GM19372 (cell line): ENCODE results near the gene KDM4C.
"Not testable (repeated sequence)": the region's sequence is repeated elsewhere in the genome, so short reads cannot be mapped to it uniquely, and the experiment has no call there.

Experiments used
- ATAC-seq: cut with Tn5 transposase; IDR thresholded peaks from one replicate; pipeline ENCODE4 v1.9.1; 2021; ENCODE audit warnings: mild to moderate bottlenecking, low read depth, moderate library complexity; ENCODE audit not compliant: unreplicated experiment

KDM4C gene

DNA sequence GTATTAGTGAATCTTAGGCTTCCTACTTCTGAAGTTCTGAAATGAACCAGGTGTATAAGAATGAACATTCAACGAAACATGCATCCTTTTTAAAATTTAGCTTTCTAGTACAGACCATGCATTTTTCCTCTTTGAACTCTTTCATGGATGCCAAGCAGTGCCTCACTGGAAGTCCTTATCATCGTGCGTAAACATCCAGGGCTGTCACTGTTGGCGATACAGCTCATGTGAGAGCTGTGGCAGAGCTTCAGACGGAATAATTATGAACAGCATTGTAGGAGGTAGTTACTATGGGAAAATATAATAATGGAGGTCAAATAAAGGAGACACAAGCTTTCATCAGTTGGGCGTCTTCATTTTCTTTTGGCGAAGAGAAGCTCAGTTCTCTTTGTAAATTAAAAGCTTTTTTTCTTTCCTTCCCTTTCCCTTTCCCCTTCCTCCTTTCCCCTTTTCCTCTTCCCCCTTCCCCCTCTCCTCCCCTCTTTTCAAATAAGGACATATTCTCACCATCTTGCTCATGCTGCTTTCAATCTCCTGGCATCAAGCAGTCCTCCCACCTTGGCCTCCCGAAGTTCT, 167.3 kb downstream of the KDM4C start:
- ATAC-seq, result no peak

- no peak for ATAC-seq
These were observed 168.1 kb downstream of the KDM4C start for GRCh38 chr9:6925836-6926235.

- ATAC-seq, result no peak
These were observed 168.7 kb downstream of the KDM4C start for GRCh38 chr9:6926436-6926835.

DNA sequence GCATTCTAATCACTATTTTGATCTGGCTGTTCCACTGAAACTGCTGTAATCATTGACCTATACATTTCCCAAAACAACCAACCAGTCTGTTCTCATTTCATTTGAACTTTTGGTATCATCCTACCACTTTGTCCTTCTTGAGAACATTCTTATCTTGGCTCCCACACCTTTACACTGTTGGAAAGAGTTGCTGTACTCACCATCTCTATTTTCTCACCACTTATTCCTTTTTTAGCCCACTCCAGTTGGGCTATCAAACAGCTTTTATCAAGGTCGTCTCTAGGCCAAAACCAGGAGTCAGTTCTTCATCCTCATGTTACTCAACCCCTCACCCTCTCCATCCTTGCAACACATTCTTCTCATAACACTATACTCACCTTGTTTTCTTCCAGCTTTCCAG, 170.1 kb downstream of the KDM4C start:
- ATAC-seq, result no peak

DNA sequence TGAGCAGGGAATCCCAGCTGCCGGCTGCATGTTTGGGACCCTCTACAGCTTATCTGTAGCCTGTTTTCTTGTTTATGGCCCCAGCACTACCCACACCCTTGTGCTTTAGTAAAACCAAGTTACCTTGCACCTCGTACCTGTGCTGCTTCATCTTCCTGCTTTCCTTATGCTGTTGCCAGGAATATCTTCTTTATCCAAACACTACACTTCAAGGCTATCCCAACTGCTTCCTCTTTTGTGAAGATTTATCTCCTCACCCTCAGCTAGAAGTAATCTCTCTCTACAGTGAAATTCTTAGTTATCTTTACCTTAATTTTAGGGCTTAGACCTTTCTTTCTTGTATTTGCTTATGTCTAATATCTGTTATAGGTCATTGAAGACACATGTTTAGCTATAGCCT, 171.1 kb downstream of the KDM4C start:
- no peak for ATAC-seq

DNA sequence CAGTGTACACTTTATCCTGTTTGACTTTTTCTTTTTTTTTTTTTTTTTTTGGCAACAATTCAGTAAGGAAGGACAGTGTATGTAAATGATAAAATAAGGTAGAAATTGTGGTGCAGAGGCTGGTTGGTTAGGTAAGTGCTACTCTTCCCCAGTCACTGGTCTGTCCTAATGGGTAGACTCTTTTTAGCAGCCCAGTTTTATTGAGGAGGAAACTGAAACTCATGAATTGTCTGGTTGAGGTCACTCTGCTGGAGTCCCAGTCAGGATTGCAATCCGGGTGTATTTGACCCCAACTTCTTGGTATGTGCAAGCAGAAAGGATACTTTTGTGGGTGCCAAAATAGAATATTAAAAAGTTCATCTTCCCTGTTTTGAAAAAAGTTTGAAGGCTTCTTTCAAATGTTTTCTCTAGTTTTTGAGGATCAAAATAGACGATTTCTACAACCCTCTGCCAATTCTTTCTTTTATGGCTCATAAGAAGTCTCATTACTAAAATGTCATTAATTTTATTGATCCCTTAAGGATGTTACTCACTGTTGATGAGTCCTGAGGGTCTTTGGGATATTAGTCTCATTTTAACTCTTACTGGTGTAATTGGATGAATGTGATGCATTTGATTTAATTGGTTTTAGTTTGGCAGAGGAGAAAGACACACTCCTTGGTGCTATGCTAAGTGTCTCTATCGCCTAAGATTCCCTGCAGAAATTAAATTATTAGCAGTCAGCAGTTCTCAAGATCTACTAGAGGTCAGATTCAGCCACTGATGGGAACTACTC, 171.9 kb downstream of the KDM4C start:
- ATAC-seq, result no peak

DNA sequence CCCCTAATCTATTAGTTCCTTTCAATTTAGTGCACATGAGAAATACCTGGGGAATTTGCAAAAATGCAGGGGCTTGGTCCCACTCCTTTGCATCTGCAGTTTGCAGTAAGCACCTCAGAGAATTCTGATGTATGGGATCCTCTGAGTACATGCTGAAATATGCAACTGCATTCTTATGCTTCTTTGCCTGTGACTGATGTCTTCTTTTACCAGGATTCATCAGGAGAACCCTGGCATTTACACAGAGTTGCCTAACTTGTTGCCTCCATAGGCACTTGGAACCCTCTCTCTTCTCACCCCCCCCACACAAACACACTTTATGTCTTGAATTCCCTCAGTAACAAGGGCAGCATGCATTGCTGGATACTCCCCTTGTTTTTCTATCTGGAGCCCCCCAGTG, 173.1 kb downstream of the KDM4C start:
- no peak for ATAC-seq

- no peak for ATAC-seq
These were observed 174.1 kb downstream of the KDM4C start for GRCh38 chr9:6931913-6932312.

DNA sequence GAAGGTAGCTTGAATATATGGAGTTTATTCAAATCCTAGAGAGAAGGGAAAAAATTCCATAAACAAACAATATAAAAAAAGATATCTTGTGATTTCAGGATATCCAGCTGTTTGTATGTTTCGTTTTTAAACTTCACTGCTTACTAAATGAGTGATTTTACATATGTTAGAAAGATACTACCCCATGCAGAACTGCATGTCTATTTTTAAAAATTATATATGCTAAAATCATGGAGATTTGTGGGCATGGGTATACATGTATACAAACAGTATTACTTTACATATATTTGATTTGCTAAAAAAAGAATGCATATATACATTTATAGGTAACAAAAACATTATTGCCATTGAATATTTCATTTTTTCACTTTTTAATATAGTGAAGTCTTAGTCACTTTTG, 178.3 kb downstream of the KDM4C start:
- no peak for ATAC-seq

GRCh38 chr9:6937209-6937608, 179.4 kb downstream of the KDM4C start:
- no peak for ATAC-seq

GRCh38 chr9:6938447-6938846, 180.7 kb downstream of the KDM4C start:
- no peak for ATAC-seq

DNA sequence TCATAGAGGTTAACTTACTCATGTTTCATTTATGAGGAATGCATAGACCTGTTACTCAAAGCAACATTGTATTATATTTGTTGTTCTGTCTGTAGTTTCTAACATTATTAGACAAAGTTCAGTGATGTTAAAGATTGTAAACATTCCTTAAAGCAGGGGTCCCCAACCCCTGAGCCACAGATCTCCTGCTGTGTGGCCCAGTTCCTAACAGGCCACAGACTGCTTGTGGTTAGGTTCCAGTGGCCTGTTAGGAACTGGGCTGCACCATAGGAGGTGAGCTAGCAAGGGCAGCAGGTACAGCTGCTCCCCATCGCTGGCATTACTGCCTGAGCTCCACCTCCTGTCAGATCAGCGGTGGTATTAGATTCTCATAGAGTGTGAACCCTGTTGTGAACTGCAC, 181.1 kb downstream of the KDM4C start:
- no peak for ATAC-seq

- no peak for ATAC-seq
These were observed 183.7 kb downstream of the KDM4C start for GRCh38 chr9:6941501-6941900.

DNA sequence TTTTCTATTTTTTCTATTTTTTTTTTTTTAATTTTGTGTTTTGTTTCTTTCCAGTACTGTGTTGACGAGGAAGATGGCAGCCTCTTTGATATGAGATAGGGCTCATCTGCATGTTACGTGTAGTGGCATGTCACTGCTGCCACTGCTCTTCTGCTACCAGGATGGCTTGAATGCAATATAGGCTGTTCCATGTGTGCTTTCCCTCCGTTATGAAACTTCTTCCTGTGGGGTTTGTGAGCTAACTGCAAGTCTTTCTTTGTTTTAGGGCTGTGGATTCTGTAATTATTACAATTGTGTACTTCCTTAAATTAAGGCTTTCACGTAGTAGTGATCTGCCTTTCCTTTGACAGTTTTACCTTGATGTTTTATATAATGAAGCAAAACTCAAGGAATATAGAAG, 184.6 kb downstream of the KDM4C start:
- no peak for ATAC-seq

DNA sequence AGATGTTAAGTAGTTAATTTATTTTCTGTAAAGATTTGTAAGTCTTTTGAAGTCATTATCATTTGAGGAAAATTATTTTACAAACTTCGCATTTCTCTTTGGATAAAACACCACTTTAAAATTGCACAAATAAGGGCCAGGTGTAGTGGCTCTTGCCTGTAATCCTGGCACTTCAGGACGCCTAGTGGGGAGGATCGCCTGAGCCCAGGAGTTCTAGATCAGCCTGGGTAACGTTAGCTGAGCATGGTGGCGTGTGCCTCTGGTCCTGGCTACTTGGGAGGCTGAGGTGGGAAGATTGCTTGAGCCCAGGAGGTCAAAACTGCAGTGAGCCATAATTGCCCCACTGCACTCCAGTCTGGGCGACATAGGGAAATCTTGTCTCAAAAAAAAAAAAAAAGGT, 185.5 kb downstream of the KDM4C start:
- no peak for ATAC-seq

DNA sequence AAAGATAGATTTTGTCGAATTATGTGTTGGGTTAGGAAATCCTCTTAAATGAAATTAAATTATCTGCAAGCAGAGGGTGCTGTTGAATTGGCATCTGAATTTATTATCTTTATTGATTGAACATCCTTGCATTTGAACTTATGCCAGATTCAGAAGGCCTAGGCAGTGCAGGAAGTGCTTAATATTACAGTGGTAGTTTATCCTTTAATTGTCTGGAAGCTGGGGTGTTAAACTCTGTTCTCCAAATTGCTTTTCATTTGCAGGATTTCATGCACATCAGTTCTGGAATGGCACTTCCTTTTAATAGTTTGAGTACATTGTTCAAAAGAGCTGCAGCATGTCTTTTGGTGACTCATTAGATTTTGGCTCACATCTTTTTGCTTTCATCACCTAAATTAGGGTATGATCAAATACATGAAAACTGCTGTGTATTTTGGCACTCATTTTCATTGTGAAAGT, 186.3 kb downstream of the KDM4C start:
- ATAC-seq, result no peak

- no peak for ATAC-seq
These were observed 187.1 kb downstream of the KDM4C start for GRCh38 chr9:6944896-6945295.

GRCh38 chr9:6945816-6946215, 188.0 kb downstream of the KDM4C start:
- ATAC-seq, result no peak

DNA sequence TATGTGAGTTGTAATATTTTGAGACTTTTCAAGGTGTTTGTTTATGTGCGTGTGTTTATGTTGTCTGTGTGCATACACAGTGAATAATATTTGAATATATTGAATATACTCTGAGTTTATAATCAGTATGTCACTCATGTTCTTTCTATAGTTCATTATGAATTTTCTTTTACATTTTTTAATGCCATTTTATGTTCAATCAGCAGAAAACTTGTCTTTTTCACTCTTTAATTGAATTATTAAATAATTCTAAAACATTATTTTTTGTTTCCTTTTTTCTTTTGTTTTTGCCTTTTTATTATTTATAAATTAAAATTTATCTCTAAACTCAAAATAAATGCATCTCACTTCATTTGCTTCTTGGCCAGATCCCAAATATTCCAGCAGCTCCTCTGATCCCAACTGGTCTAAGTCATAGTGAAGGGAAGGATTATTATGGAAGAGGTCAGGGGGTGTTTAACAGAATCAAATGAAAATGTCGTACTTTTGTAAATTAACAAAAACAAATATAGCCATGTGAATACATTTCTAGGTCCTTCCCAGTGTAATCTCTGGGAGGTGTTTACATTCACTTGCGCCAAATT, 188.9 kb downstream of the KDM4C start:
- no peak for ATAC-seq

DNA sequence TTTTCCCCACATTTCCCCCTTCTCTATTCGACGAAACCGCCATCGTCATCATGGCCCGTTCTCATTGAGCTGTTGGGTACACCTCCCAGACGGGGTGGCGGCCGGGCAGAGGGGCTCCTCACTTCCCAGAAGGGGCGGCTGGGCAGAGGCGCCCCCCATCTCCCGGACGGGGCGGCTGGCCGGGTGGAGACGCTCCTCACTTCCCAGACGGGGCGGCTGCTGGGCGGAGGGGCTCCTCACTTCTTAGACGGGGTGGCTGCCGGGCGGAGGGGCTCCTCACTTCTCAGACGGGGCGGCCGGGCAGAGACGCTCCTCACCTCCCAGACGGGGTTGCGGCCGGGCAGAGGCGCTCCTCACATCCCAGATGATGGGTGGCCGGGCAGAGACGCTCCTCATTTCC, 191.1 kb downstream of the KDM4C start:
- not testable (repeated sequence) for ATAC-seq

DNA sequence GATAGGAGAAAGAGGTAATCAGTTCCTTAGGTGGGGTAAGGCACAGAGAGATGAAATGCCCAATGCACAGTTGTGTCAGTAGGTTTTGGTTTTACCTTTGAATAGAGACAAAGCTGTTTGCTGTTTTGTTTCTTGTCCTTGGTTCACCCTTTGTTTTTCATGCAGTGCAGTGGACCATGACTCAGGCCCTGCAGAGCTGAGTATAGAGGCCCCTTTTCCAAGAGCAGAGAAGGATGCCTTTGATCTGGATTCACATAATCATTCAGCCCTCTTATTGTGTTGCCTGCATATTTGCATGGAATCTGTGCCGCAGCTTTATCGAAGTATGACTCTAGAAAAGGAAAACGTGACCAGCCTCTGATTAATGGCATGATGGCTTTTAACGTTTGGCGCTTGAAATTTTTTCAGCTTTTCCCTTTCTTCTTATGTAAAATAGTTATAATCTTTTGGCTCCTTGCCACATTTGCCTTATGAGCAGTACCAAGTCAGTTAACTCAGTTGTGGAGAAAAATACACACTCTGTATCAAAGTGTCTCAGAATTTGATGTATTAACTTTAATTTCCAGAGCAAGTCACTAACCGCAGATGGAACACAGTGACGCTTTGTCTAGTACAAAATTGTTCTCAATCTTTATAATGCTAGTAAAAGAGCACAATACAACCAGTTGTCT, 197.6 kb downstream of the KDM4C start:
- no peak for ATAC-seq
